DOHH2 (cell line): Measurements from ENCODE around the gene MEF2A.
A peak's percentile ranks its signal among the peaks of the same experiment; 100 is the strongest.

Experiments
- H3F3A ChIP-seq: fragments of 200-600 bp; sonication (generic), shearing (Covaris generic); 2 replicates; pipeline ENCODE4 v1.6.0; 2016; ENCODE audit warnings: antibody characterized with exemption, mild to moderate bottlenecking; ENCODE audit not compliant: control insufficient read depth, insufficient read depth
- H3K27ac ChIP-seq: fragments of 200-600 bp; sonication (generic); 2 replicates; pipeline ENCODE4 v1.5.1; 2014; ENCODE audit warnings: low read depth, mild to moderate bottlenecking, low read length, moderate library complexity
- H3K27me3 ChIP-seq: fragments of 200-600 bp; sonication (generic); 2 replicates; pipeline ENCODE4 v1.6.1; 2014; ENCODE audit warnings: mild to moderate bottlenecking, low read length, mixed read lengths; ENCODE audit not compliant: control insufficient read depth
- H3K36me3 ChIP-seq: fragments of 200-600 bp; sonication (generic); 2 replicates; pipeline ENCODE4 v1.6.1; 2014; ENCODE audit warnings: mild to moderate bottlenecking, low read length, moderate library complexity, mixed read lengths; ENCODE audit not compliant: control insufficient read depth
- H3K4me1 ChIP-seq: fragments of 200-600 bp; sonication (generic); 2 replicates; pipeline ENCODE4 v1.6.1; 2014; ENCODE audit warnings: mild to moderate bottlenecking, low read length, mixed read lengths; ENCODE audit not compliant: control insufficient read depth
- H3K4me2 ChIP-seq: fragments of 200-600 bp; sonication (generic); 2 replicates; pipeline ENCODE4 v1.6.0; 2014; ENCODE audit warnings: mild to moderate bottlenecking, low read length, moderate library complexity
- H3K4me3 ChIP-seq: fragments of 200-600 bp; sonication (generic); 2 replicates; pipeline ENCODE4 v1.5.1; 2014; ENCODE audit warnings: mild to moderate bottlenecking, low read length, mixed read lengths
- H3K79me2 ChIP-seq: fragments of 200-600 bp; sonication (generic); 2 replicates; pipeline ENCODE4 v1.6.1; 2014; ENCODE audit warnings: mild to moderate bottlenecking, low read length, mixed read lengths; ENCODE audit not compliant: control insufficient read depth
- H3K9me2 ChIP-seq: fragments of 200-600 bp; sonication (generic); replicated peaks from 2 replicates; pipeline ENCODE4 v1.6.1; 2014; ENCODE audit warnings: mild to moderate bottlenecking, low read length, mixed read lengths; ENCODE audit not compliant: control insufficient read depth
- H3K9me3 ChIP-seq: fragments of 200-600 bp; sonication (generic); 2 replicates; pipeline ENCODE4 v1.6.1; 2014; ENCODE audit warnings: antibody characterized with exemption, low read length, mixed read lengths; ENCODE audit not compliant: control insufficient read depth, insufficient read depth
- H4K20me1 ChIP-seq: fragments of 200-600 bp; sonication (generic); 2 replicates; pipeline ENCODE4 v1.6.0; 2014; ENCODE audit warnings: low read depth, mild to moderate bottlenecking, antibody characterized with exemption, low read length, moderate library complexity; ENCODE audit not compliant: control insufficient read depth, insufficient read depth
- EZH2phosphoT487 ChIP-seq: fragments of 200-600 bp; sonication (generic); IDR thresholded peaks from 2 replicates; pipeline ENCODE4 v1.6.1; 2017; ENCODE audit warnings: borderline replicate concordance, mild to moderate bottlenecking, antibody characterized with exemption, low read length, moderate library complexity, mixed read lengths
- TF ChIP-seq, protein P1 (sequence below): fragments of 200-600 bp; sonication (generic); IDR thresholded peaks from one replicate; pipeline ENCODE4 v1.5.1; 2014; ENCODE audit warnings: antibody characterized with exemption, mild to moderate bottlenecking, low read depth, low read length; ENCODE audit not compliant: poor library complexity, severe bottlenecking

Gene MEF2A

GRCh38 chr15:99704444-99704838, 138.7 kb downstream of the MEF2A start:
- peak overlapping the region; percentile 56 for H3K4me2 ChIP-seq
- no peaks in the 10 kb centered on the region for H3K9me2 ChIP-seq

DNA sequence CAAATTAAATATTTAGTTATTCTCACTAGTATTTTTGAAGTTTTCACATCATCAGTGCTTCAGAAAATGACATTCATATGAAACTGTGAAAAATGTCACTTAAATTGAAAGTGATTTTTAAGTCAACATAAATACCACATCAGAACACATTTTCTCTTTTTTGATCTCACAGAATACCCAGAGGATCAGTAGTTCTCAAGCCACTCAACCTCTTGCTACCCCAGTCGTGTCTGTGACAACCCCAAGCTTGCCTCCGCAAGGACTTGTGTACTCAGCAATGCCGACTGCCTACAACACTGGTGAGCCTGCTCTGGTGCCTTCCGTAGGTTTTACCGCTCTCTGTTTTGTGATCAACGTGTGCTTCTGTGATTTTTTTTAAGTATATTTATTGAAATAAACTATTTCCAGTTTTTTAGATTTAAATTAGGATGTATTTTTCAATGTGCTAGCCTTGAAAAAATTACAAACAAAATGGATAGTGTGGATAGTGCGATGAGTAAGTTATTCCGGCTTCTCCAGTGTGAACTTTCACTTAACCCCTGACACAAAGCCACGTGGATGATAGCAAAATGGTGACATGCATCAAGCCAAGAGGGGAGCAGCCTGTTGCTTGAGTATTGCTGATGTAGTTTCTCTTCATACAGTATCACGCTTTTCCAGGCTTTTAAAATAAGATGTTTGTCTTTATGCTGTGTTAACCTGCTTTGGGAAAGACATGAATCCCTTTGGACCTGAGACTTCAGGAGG, 140.9 kb downstream of the MEF2A start:
- Histone ChIP-seq H3K27me3 (no peaks in the 10 kb centered on the region), H3K4me2 (no peak overlapping the region), H3K36me3 (peaks cover 64% of the 10 kb centered on the region), H3F3A (peaks cover 21% of the 10 kb centered on the region), H3K4me1 (peaks cover 28% of the 10 kb centered on the region), H3K4me3 (no peak overlapping the region), H3K9me2 (no peaks in the 10 kb centered on the region), H3K9me3 (no peaks in the 10 kb centered on the region), H4K20me1 (no peaks in the 10 kb centered on the region), H3K27ac (no peak overlapping the region), H3K79me2 (no peaks in the 10 kb centered on the region)
- TF ChIP-seq EZH2phosphoT487 = no peak
- TF ChIP-seq, protein P1, sequence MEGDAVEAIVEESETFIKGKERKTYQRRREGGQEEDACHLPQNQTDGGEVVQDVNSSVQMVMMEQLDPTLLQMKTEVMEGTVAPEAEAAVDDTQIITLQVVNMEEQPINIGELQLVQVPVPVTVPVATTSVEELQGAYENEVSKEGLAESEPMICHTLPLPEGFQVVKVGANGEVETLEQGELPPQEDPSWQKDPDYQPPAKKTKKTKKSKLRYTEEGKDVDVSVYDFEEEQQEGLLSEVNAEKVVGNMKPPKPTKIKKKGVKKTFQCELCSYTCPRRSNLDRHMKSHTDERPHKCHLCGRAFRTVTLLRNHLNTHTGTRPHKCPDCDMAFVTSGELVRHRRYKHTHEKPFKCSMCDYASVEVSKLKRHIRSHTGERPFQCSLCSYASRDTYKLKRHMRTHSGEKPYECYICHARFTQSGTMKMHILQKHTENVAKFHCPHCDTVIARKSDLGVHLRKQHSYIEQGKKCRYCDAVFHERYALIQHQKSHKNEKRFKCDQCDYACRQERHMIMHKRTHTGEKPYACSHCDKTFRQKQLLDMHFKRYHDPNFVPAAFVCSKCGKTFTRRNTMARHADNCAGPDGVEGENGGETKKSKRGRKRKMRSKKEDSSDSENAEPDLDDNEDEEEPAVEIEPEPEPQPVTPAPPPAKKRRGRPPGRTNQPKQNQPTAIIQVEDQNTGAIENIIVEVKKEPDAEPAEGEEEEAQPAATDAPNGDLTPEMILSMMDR = no peak

More at GRCh38 chr15:99704444-99704838, 138.7 kb downstream of the MEF2A start:
- Histone ChIP-seq H3K4me1 (peaks cover 33% of the 10 kb centered on the region), H3K4me3 (peak overlapping the region; percentile 34; the same call in 1 of the 2 replicates), H3K9me3 (no peaks in the 10 kb centered on the region), H3K27me3 (no peaks in the 10 kb centered on the region), H3K27ac (peak overlapping the region; percentile 61), H3K79me2 (no peaks in the 10 kb centered on the region), H3K36me3 (peaks cover 42% of the 10 kb centered on the region), H3F3A (peaks cover 33% of the 10 kb centered on the region), H4K20me1 (no peaks in the 10 kb centered on the region)
- TF ChIP-seq, protein P1 = peak; percentile 78
- TF ChIP-seq EZH2phosphoT487 = no peak

DNA sequence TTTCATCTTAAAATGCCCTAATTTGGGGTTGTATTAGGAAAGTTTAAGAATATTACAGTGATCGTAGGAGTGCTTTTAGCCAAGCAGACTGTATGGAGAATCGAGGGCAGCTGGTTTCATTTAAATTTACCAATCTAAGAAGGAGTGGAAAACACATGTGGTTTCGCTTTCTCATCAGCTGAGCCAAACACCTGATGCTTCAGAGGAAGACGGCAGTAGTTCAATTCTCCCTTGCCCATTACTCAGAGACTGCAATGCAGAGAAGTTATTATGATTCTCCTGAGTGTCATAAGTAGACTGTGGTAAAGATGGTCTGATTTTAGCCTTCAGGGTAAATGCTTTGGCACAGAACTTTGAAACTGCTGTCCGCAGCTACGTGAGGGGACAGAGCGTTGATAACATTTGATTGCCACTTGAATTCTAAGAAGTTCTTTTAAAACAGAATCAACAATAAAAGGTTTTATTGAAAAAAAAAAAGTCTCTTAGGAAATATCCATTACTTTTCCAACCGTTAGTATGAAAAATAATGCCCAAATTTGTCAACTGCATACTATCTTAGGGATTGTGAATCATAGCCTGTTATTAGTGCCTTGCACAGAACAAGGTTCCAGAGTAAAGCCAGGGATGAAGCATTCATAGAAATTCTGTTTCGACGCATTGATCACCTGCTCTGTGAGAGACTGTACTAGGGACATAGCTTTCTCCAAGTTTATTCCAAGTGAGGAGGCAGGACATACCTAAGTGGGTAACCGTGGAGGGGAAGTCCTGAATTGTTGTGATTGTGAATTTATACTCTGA, 141.9 kb downstream of the MEF2A start:
- no peak overlapping the region for H3K4me2 ChIP-seq
- H3K4me1 ChIP-seq = peaks cover 20% of the 10 kb centered on the region
- no peak overlapping the region for H3K4me3 ChIP-seq
- no peak overlapping the region for H3K27ac ChIP-seq
- peaks cover 74% of the 10 kb centered on the region for H3K36me3 ChIP-seq
- H3K9me3 ChIP-seq = no peaks in the 10 kb centered on the region
- no peaks in the 10 kb centered on the region for H3K27me3 ChIP-seq
- no peaks in the 10 kb centered on the region for H4K20me1 ChIP-seq
- H3K79me2 ChIP-seq = no peaks in the 10 kb centered on the region
- TF ChIP-seq EZH2phosphoT487 = no peak
- TF ChIP-seq, protein P1 = no peak
- H3F3A ChIP-seq = peaks cover 16% of the 10 kb centered on the region
- no peaks in the 10 kb centered on the region for H3K9me2 ChIP-seq
